HUES48 (cell line): Measurements from ENCODE around the gene FBXO11.
"Not testable (repeated sequence)": the region's sequence is repeated elsewhere in the genome, so short reads cannot be mapped to it uniquely, and the experiment has no call there.

ENCODE experiments used
- H3K27ac ChIP-seq: one replicate; pipeline ENCODE4 v1.7.0; 2013; ENCODE audit warnings: low read depth, low read length, inconsistent platforms
- H3K27me3 ChIP-seq: 2 replicates; pipeline ENCODE4 v1.6.1; 2013; ENCODE audit warnings: mild to moderate bottlenecking, low read length; ENCODE audit not compliant: control insufficient read depth, insufficient read depth
- H3K36me3 ChIP-seq: 2 replicates; pipeline ENCODE4 v1.6.1; 2013; ENCODE audit warnings: low read length; ENCODE audit not compliant: control insufficient read depth, insufficient read depth
- H3K4me1 ChIP-seq: 2 replicates; pipeline ENCODE4 v1.6.1; 2013; ENCODE audit warnings: mild to moderate bottlenecking, low read length; ENCODE audit not compliant: control insufficient read depth, insufficient read depth
- H3K4me3 ChIP-seq: 2 replicates; pipeline ENCODE4 v1.5.1; 2013; ENCODE audit warnings: mild to moderate bottlenecking, low read depth, low read length
- H3K9ac ChIP-seq: 2 replicates; pipeline ENCODE4 v1.6.1; 2013; ENCODE audit warnings: mild to moderate bottlenecking, low read depth, low read length, moderate library complexity
- H3K9me3 ChIP-seq: 2 replicates; pipeline ENCODE4 v1.6.1; 2013; ENCODE audit warnings: low read length; ENCODE audit not compliant: control insufficient read depth, insufficient read depth

FBXO11 gene

DNA sequence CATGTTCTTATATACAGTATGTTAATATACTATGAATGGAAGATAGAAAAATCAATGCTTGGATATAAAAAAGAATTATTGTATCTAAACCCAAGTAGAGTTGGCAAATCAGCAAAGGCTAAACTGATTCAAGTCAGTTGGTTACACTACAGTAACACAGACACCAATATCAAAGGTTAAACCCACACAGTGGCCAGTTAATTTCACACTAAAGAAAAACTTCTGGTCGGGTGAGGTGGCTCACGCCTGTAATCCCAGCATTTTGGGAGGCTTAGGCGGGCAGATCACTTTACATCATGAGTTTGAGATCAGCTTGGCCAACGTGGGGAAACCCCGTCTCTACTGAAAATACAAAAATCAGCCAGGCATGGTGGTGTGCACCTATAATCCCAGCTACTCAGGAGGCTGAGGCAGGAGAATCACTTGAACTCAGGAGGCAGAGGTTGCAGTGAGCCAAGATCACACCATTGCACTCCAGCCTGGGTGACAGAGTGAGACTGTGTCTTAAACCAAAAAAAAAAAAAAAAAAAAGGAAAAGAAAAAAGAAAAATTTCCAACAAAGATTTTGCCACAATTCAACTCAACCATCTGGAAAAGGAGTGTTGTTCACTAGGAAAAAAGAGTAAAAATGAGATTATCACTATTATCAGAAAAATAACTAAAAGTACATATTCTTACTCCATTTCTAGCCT lies 9.0 kb downstream of the FBXO11 start:
- H3K27ac ChIP-seq, H3K4me3 ChIP-seq, H3K9ac ChIP-seq: not testable (repeated sequence)

DNA sequence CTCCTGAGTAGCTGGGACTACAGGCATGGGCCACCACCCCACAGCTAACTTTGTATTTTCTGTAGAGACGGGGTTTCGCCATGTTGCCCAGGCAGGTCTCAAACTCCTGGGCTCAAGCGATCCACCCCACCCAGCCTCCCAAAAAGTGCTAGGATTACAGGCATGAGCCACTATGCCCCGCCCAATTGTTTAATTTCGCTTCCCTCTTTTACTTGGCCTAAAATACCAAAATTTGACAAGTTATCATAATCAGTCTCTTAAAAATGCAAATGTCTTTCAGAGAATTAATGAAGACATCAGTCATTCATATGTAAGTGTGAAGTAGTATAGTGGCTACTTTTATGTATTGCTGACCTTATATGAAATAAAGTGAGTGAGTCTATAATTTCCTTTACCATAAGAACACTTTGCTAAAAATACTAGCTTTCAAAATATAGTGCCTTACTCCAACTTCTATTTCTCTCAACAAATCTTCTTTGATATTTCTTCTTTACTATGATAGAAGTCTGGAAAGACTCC lies 9.8 kb downstream of the FBXO11 start:
- H3K36me3 ChIP-seq, result no peaks in the 10 kb centered on the region
- H3K9me3 ChIP-seq, result no peaks in the 10 kb centered on the region
- no peak overlapping the region for H3K9ac ChIP-seq
- H3K4me3 ChIP-seq, result no peak overlapping the region
- no peak overlapping the region for H3K27ac ChIP-seq
- peaks cover 36% of the 10 kb centered on the region for H3K4me1 ChIP-seq
- no peaks in the 10 kb centered on the region for H3K27me3 ChIP-seq

More for the DNA sequence above, 9.0 kb downstream of the FBXO11 start:
- H3K36me3 ChIP-seq, H3K27me3 ChIP-seq, H3K9me3 ChIP-seq: not testable (repeated sequence)
- peaks cover 36% of the 10 kb centered on the region for H3K4me1 ChIP-seq

DNA sequence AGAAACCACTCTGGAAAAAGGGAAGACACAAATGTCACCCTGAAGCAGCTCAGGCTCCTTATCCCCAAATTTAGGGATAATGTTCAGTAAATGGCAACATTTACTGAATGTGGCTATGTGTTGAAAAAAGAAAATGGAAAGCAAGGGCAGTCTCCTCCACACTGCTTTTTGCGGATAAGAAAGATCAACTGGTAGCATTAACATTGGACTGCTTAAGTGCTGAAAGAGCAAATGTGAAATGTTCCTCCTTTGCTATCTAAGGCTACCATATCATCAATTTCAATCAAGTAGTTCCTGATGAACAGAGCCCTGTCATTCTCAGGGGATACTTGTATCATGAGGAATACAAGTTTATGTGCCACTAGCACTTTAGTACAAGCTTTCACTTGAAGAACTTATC lies 12.5 kb downstream of the FBXO11 start:
- no peak overlapping the region for H3K27ac ChIP-seq

DNA sequence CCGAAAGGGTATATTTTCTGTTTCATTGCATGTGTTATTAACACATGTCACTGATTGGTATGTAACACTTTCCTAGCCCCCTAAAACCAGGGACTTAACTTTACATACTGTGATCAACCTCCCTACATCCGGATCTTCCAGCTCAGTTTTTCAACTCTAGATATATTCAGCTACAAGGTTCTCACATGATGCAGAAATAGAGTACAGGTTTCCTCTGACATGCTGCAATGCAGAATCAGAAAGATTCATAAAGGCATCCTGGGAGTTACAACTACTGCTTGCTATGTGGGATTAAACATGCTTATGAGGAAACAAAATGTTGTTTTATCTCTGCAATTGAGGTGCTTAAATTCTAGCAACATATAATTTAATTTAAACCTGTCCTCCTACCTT lies 14.0 kb downstream of the FBXO11 start:
- Histone ChIP-seq H3K27ac (no peak overlapping the region), H3K9me3 (no peaks in the 10 kb centered on the region), H3K4me1 (peaks cover 33% of the 10 kb centered on the region), H3K4me3 (no peak overlapping the region), H3K36me3 (no peaks in the 10 kb centered on the region), H3K9ac (no peak overlapping the region), H3K27me3 (no peaks in the 10 kb centered on the region)

More for the DNA sequence above, 12.5 kb downstream of the FBXO11 start:
- Histone ChIP-seq H3K9ac (no peak overlapping the region), H3K4me1 (peaks cover 36% of the 10 kb centered on the region), H3K36me3 (no peaks in the 10 kb centered on the region), H3K9me3 (no peaks in the 10 kb centered on the region), H3K4me3 (no peak overlapping the region), H3K27me3 (no peaks in the 10 kb centered on the region)

DNA sequence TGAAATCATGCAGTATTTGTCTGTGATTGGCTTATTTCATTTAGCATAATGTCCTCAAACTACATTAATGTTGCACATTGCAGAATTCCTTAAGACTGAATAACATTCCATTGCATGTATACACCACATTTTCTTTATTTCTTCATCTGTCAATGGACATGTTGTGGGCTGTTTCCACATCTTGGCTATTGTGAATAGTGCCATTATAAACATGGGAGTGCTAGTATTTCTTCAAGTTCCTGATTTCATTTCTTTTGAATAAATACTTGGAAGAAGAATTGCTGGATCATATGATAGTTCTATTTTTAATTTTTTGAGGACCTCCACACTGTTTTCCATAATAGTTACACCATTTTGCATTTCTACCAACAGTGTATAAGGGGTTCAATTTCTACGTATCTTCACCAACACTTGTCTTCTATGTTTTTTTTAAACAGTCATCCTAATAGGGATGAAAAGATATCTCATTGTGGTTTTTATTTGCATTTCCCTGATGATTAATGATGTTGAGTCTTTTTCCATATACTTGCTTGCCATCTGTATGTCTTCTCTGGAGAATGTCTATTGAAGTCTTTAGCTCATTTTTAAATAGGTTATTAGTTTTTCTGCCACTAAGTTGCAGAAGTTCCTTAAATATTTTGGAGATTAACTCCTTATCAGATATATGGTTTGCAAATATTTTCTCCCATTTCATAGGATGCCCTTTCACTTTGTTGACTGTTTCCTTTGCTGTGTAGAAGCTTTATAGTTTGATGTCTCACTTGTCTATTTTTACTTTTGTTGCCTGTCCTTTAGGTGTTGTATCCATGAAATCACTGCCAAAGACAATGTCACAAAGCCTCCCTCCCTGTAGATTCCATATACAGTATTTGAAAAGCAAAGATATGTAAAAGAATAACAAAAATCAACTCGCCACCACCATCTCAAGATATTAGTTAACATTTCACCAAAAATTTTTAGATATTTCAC lies 14.6 kb downstream of the FBXO11 start:
- no peak overlapping the region for H3K4me3 ChIP-seq
- no peaks in the 10 kb centered on the region for H3K27me3 ChIP-seq
- peaks cover 27% of the 10 kb centered on the region for H3K4me1 ChIP-seq
- no peaks in the 10 kb centered on the region for H3K36me3 ChIP-seq
- no peak overlapping the region for H3K9ac ChIP-seq
- no peaks in the 10 kb centered on the region for H3K9me3 ChIP-seq
- H3K27ac ChIP-seq, result no peak overlapping the region

DNA sequence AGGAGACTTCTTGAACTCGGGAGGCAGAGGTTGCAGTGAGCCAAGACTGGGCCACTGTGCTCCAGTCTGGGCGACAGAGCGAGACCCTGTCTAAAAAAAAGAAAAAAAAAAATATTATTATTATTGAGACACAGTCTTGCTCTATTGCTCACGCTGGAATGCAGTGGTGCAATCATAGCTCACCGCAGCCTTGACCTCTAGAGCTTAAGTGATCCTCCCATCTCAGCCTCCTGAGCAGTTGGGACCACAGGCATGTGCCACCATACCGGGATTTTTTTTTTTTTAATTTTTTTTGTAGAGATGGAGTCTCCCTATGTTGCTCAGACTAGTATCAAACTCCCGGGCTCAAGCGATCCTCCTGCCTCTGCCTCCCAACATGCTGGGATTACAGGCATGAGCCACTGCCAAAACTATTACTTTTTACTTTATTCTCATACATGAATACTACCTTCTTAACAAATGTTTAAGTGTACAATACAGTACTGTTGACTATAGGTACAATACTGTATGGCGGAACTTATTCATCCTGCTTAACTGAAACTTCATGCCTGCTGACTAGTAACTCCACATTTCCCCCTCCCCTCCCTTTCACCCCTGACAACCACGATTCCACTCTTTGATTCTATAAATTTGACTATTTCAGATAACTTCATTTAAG lies 15.5 kb downstream of the FBXO11 start:
- H3K27ac ChIP-seq, result no peak overlapping the region
- no peaks in the 10 kb centered on the region for H3K27me3 ChIP-seq
- no peaks in the 10 kb centered on the region for H3K9me3 ChIP-seq
- no peaks in the 10 kb centered on the region for H3K36me3 ChIP-seq
- peaks cover 19% of the 10 kb centered on the region for H3K4me1 ChIP-seq
- no peak overlapping the region for H3K4me3 ChIP-seq
- no peak overlapping the region for H3K9ac ChIP-seq

DNA sequence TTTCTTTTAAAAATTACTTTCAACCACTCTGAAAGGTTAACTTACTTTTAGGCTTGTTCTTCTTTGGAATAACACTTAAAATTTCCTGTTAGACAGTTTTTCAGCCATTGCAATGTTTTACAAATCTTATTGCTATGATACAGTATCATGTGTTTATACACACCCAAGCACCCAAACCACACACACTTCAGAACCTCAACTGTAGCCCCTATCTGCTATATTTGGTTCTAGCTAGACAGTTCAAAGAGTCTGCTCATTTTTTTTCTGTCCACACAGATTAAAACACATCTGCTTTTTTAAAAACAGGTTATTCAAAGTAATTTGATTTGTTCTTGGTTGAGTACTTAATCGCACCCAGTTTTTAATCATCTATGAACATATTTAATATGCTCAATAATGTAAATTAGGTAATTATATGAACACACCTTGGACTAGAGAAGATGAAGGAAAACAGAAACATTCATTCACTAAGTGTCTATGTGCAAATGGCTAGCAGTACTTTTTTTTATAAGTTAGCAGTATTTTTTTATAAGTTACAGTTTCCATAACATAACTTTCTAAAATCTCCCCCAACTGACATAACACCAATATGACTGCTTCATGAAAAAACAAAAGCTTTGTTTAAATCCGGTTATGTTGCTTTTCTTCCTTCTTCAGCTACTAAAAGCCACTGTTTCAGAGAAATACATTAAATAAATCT lies 17.6 kb downstream of the FBXO11 start:
- Histone ChIP-seq H3K27ac (no peak overlapping the region), H3K36me3 (no peaks in the 10 kb centered on the region), H3K4me3 (no peak overlapping the region), H3K27me3 (no peaks in the 10 kb centered on the region), H3K9me3 (no peaks in the 10 kb centered on the region), H3K9ac (no peak overlapping the region), H3K4me1 (peaks cover 9% of the 10 kb centered on the region)

DNA sequence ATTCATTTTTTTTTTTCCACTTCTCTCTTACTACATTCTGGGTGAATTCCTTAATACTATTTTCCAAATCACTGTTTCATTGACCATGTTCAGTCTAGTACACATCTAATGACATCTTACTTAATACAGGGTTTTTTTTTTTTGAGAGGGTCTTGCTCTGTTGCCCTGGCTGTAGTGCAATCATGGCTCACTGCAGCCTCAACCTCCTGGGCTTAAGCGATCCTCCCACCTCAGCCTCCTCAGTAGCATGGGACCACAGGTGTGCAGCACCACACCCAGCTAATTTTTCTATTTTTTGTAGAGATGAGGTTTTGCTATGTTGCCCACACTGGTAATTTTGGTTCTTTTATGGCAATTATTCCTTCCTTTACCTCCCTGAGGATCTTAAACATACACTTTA lies 29.4 kb downstream of the FBXO11 start:
- Histone ChIP-seq H3K9ac (no peak overlapping the region), H3K4me1 (peaks cover 10% of the 10 kb centered on the region), H3K36me3 (no peaks in the 10 kb centered on the region), H3K4me3 (no peak overlapping the region), H3K9me3 (no peaks in the 10 kb centered on the region), H3K27me3 (no peaks in the 10 kb centered on the region), H3K27ac (no peak overlapping the region)

DNA sequence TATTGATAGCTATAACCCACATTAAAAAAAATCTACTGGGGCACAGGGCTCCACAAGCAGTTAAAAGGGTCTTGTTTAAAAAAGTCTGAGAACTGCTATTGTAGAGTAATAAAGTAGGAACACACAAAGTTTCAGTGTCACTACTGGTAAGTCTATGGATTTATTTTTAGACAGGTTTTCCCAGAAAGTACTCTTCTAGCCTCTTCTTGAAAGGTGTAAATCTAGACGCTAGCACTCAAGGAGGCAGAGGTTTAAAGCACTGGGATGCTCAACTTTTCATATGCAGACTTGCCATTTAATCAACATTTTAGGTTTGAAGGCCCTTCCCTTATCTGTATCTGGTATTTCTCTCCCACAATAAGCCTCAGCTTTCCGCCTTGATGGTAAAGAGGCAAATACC lies 33.4 kb downstream of the FBXO11 start:
- H3K4me3 ChIP-seq, result no peak overlapping the region
- no peaks in the 10 kb centered on the region for H3K9me3 ChIP-seq
- H3K36me3 ChIP-seq, result no peaks in the 10 kb centered on the region
- H3K27ac ChIP-seq, result no peak overlapping the region
- H3K4me1 ChIP-seq, result peaks cover 38% of the 10 kb centered on the region
- H3K9ac ChIP-seq, result no peak overlapping the region
- H3K27me3 ChIP-seq, result no peaks in the 10 kb centered on the region
